ENCODE measurements around the gene VAV1.
A peak's percentile ranks its signal among the peaks of the same experiment; 100 is the strongest.

Gene VAV1

GRCh38 chr19:6734096-6734696, 38.3 kb upstream of the VAV1 start:
- Histone ChIP-seq H3K27ac (ENCODE audit: low read depth, low read length, poor library complexity, severe bottlenecking) (no peak overlapping the region), H2AFZ (ENCODE audit: low read length) (no peak overlapping the region), H3K9me2 (ENCODE audit: low read depth, low read length) (no peaks in the 10 kb centered on the region), H3K36me3 (ENCODE audit: insufficient read depth, low read length) (no peaks in the 10 kb centered on the region; the same call in 1 of the 2 replicates), H3K9me3 (ENCODE audit: low read length) (no peaks in the 10 kb centered on the region), H3K4me2 (ENCODE audit: low read length) (no peak overlapping the region), H3K9ac (ENCODE audit: low read length) (no peak overlapping the region), H3K4me3 (ENCODE audit: low read depth, low read length, poor library complexity, severe bottlenecking) (no peak overlapping the region), H3K4me1 (ENCODE audit: insufficient read depth, low read length, severe bottlenecking) (peaks cover 28% of the 10 kb centered on the region), H3F3A (ENCODE audit: insufficient read depth, low read length) (peaks cover 7% of the 10 kb centered on the region; the same call in 1 of the 2 replicates), H3K27me3 (ENCODE audit: insufficient read depth, low read length) (no peaks in the 10 kb centered on the region), H3K79me2 (ENCODE audit: insufficient read depth, low read length) (no peaks in the 10 kb centered on the region), H4K20me1 (ENCODE audit: insufficient read depth, low read length) (no peaks in the 10 kb centered on the region)
- TF ChIP-seq, protein P1, sequence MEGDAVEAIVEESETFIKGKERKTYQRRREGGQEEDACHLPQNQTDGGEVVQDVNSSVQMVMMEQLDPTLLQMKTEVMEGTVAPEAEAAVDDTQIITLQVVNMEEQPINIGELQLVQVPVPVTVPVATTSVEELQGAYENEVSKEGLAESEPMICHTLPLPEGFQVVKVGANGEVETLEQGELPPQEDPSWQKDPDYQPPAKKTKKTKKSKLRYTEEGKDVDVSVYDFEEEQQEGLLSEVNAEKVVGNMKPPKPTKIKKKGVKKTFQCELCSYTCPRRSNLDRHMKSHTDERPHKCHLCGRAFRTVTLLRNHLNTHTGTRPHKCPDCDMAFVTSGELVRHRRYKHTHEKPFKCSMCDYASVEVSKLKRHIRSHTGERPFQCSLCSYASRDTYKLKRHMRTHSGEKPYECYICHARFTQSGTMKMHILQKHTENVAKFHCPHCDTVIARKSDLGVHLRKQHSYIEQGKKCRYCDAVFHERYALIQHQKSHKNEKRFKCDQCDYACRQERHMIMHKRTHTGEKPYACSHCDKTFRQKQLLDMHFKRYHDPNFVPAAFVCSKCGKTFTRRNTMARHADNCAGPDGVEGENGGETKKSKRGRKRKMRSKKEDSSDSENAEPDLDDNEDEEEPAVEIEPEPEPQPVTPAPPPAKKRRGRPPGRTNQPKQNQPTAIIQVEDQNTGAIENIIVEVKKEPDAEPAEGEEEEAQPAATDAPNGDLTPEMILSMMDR (IDR thresholded peaks at IDR 0.05; ENCODE audit: low read length), result no peak
- TF ChIP-seq EZH2 (IDR thresholded peaks at IDR 0.05; ENCODE audit: borderline replicate concordance, low read length), result no peak

DNA sequence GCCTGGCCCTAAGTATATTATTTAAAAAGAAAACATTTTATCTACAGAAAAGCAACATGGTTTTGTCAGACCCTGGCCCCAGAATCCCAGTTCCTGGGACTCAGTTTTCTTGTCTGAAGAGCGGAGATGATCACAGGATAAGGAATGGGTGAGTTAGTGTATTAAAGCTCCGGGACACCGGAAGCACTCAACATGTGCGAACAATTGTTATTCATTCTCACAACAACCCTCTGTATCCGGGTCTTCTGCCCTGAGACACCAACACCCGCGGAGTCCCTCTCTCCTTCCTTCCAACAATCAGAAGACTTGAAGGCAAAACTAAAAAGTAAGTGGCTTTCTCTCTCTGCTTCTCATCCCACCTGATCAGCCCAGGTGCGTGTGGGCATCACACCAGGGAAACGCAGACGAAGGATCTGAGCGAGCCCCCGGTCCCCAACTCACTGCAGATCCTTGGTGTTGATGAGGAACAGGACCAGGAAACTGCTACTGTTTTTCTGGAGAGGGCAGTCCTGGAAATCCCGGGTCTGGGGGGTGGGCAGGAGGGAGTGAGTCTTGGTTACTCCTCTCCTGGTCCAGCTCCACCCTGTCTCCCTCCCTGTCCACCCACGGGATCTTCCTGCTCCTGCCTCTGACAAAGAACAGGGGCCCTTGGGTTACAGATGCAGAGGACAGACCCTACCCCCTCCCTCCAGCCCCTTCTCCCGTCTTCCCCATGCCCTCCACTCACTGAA, 37.2 kb upstream of the VAV1 start:
- peak overlapping the region; percentile 74 for H3K4me3 ChIP-seq (ENCODE audit: low read depth, low read length, poor library complexity, severe bottlenecking)
- peak overlapping the region; percentile 51 for H3K27ac ChIP-seq (ENCODE audit: low read depth, low read length, poor library complexity, severe bottlenecking)

DNA sequence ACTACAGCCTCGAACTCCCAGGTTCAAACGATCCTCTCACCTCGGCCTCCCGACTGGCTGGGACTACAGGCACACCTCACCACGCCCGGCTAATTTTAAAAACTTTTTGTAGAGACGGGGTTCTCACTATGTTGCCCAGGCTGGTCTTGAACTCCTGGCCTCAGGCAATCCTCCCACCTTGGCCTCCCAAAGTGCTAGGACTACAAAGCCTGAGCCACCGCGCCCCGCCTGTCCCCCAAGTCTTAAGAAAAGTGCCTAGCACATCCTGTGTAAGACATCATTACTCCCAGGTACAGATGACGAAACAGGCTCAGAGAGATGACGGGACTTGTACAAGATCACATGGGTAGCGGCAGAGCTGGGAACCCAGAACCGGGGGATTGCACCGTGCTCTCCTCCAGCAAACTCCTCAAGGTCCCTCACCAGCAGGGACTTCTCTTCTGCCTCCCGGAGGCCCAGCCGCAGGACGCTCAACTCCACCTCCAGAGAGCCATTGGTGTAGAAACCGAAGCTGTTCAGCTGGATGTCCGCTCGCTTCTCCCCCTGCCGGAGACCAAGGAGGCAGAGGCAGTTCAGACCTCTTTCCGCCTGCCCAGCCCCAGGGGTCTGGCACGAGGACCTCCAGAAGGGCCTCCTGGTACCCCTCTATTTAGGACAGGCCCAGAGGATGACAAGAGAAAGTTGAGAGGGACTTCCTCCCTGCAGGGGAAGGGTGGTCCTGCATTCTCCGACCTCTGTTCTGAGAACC, 36.2 kb upstream of the VAV1 start:
- Histone ChIP-seq H3K4me3 (ENCODE audit: low read depth, low read length, poor library complexity, severe bottlenecking) (peak overlapping the region; percentile 74), H4K20me1 (ENCODE audit: insufficient read depth, low read length) (no peaks in the 10 kb centered on the region), H3K9me3 (ENCODE audit: low read length) (no peaks in the 10 kb centered on the region), H3K9ac (ENCODE audit: low read length) (peak overlapping the region; percentile 70), H3K36me3 (ENCODE audit: insufficient read depth, low read length) (no peaks in the 10 kb centered on the region), H3K4me2 (ENCODE audit: low read length) (peak overlapping the region; percentile 84), H3K79me2 (ENCODE audit: insufficient read depth, low read length) (no peaks in the 10 kb centered on the region), H2AFZ (ENCODE audit: low read length) (no peak overlapping the region), H3K27me3 (ENCODE audit: insufficient read depth, low read length) (no peaks in the 10 kb centered on the region), H3K27ac (ENCODE audit: low read depth, low read length, poor library complexity, severe bottlenecking) (peak overlapping the region; percentile 51), H3K9me2 (ENCODE audit: low read depth, low read length) (no peaks in the 10 kb centered on the region), H3F3A (ENCODE audit: insufficient read depth, low read length) (peaks cover 7% of the 10 kb centered on the region; the same call in 1 of the 2 replicates), H3K4me1 (ENCODE audit: insufficient read depth, low read length, severe bottlenecking) (peaks cover 38% of the 10 kb centered on the region)
- TF ChIP-seq, protein P1 (IDR thresholded peaks at IDR 0.05; ENCODE audit: low read length), result peak; percentile 66
- TF ChIP-seq EZH2 (IDR thresholded peaks at IDR 0.05; ENCODE audit: borderline replicate concordance, low read length), result no peak

More for the DNA sequence above, 37.2 kb upstream of the VAV1 start:
- Histone ChIP-seq H3K9me3 (ENCODE audit: low read length) (no peaks in the 10 kb centered on the region), H3K36me3 (ENCODE audit: insufficient read depth, low read length) (no peaks in the 10 kb centered on the region), H3F3A (ENCODE audit: insufficient read depth, low read length) (peaks cover 7% of the 10 kb centered on the region; the same call in 1 of the 2 replicates), H3K27me3 (ENCODE audit: insufficient read depth, low read length) (no peaks in the 10 kb centered on the region), H2AFZ (ENCODE audit: low read length) (no peak overlapping the region), H3K79me2 (ENCODE audit: insufficient read depth, low read length) (no peaks in the 10 kb centered on the region), H3K4me2 (ENCODE audit: low read length) (peak overlapping the region; percentile 84), H3K4me1 (ENCODE audit: insufficient read depth, low read length, severe bottlenecking) (peaks cover 30% of the 10 kb centered on the region), H3K9me2 (ENCODE audit: low read depth, low read length) (no peaks in the 10 kb centered on the region), H4K20me1 (ENCODE audit: insufficient read depth, low read length) (no peaks in the 10 kb centered on the region), H3K9ac (ENCODE audit: low read length) (peak overlapping the region; percentile 70; the same call in 1 of the 2 replicates)
- no peak for TF ChIP-seq EZH2 (IDR thresholded peaks at IDR 0.05; ENCODE audit: borderline replicate concordance, low read length)
- TF ChIP-seq, protein P1 (IDR thresholded peaks at IDR 0.05; ENCODE audit: low read length), result no peak
